H1 (cell line): ENCODE results near the gene OMP. TPM values are rescaled to one million over a fixed set of nuclear protein-coding genes. Genes with fewer than 3 reads are reported as not detected.

Experiments used
- CTCF ChIA-PET: fragments of 300-600 bp; sonication (Branson Sonifier 250); formaldehyde crosslinking; loops from one replicate; lab custom pipeline; 2021; ENCODE audit not compliant: partially characterized antibody; lab: Charles Lee
- POLR2A ChIA-PET: fragments of 300-600 bp; sonication (Branson Sonifier 250); formaldehyde crosslinking; loops from one replicate; lab custom pipeline; 2021; ENCODE audit warnings: inconsistent platforms; ENCODE audit not compliant: partially characterized antibody; lab: Charles Lee
- DNase-seq, 2 experiments: peaks; one replicate each; pipeline versions ENCODE4 v3.0.0 to v3.0.0-alpha.2; 2010 to 2022; ENCODE audit warnings: low spot score in 2 of 2, low read depth in 1 of 2, mixed read lengths in 1 of 2
- FAIRE-seq: peaks from 2 replicates; lab custom pipeline; 2011; peaks lifted over from hg19 to GRCh38; lab: Jason Lieb, UNC
- H2AFZ ChIP-seq: 2 replicates; pipeline ENCODE4 v1.8.1; 2012; ENCODE audit warnings: low read length, inconsistent platforms
- H2AK5ac ChIP-seq: 2 replicates; pipeline ENCODE4 v1.6.1; 2013; ENCODE audit warnings: low read depth, low read length
- H2BK120ac ChIP-seq: replicated peaks from 2 replicates; pipeline ENCODE3; 2013; ENCODE audit warnings: low read depth, low read length, inconsistent platforms
- H2BK12ac ChIP-seq: 2 replicates; pipeline ENCODE4 v1.6.1; 2013; ENCODE audit warnings: low read depth, low read length
- H2BK15ac ChIP-seq: 2 replicates; pipeline ENCODE4 v1.6.1; 2013; ENCODE audit warnings: low read length
- H2BK20ac ChIP-seq: 2 replicates; pipeline ENCODE4 v1.6.1; 2013; ENCODE audit warnings: low read length
- H2BK5ac ChIP-seq: 2 replicates; pipeline ENCODE4 v1.6.1; 2013; ENCODE audit warnings: low read depth, low read length
- H3K14ac ChIP-seq: 2 replicates; pipeline ENCODE4 v1.6.1; 2013; ENCODE audit warnings: inconsistent platforms; ENCODE audit not compliant: insufficient read length
- H3K18ac ChIP-seq: 2 replicates; pipeline ENCODE4 v1.6.1; 2013; ENCODE audit warnings: low read length; ENCODE audit errors: extremely low read depth
- H3K23ac ChIP-seq: 2 replicates; pipeline ENCODE4 v1.6.1; 2013; ENCODE audit warnings: inconsistent platforms; ENCODE audit not compliant: insufficient read length
- H3K23me2 ChIP-seq: 2 replicates; pipeline ENCODE4 v1.6.1; 2013; ENCODE audit warnings: low read depth, low read length
- H3K27ac ChIP-seq: 2 replicates; pipeline ENCODE4 v1.6.1; 2011; ENCODE audit warnings: low read depth, low read length, inconsistent platforms
- H3K27me3 ChIP-seq, 4 experiments: replicated peaks in 1 of 4; 1 replicate in 1 of 4; 2 replicates in 3 of 4; pipeline versions ENCODE4 v1.6.1 to v1.8.1; 2011 to 2013; ENCODE audit warnings: low read length in 3 of 4, mild to moderate bottlenecking in 3 of 4, inconsistent platforms in 2 of 4, mixed read lengths in 2 of 4, moderate library complexity in 1 of 4; ENCODE audit not compliant: control insufficient read depth in 3 of 4, insufficient read depth in 3 of 4; ENCODE audit errors: extremely low read depth in 1 of 4
- H3K36me3 ChIP-seq, 4 experiments: 2 replicates each; pipeline versions ENCODE4 v1.6.1 to v1.8.1; 2011 to 2013; ENCODE audit warnings: mild to moderate bottlenecking in 4 of 4, low read length in 3 of 4, moderate library complexity in 2 of 4, control low read depth in 1 of 4, inconsistent platforms in 1 of 4; ENCODE audit not compliant: insufficient read depth in 4 of 4, control insufficient read depth in 2 of 4
- H3K4ac ChIP-seq: replicated peaks from 2 replicates; pipeline ENCODE3; 2013; ENCODE audit warnings: low read length, low read depth, mixed read lengths, inconsistent platforms; ENCODE audit not compliant: insufficient read length
- H3K4me1 ChIP-seq, 4 experiments: replicated peaks in 1 of 4; 1 replicate in 1 of 4; 2 replicates in 3 of 4; pipeline versions ENCODE4 v1.6.1 to v1.8.1; 2011 to 2013; ENCODE audit warnings: low read length in 3 of 4, inconsistent platforms in 2 of 4, mixed read lengths in 1 of 4; ENCODE audit not compliant: insufficient read depth in 4 of 4, control insufficient read depth in 3 of 4
- H3K4me2 ChIP-seq, 2 experiments: 2 replicates each; pipeline versions ENCODE4 v1.6.1 to v1.8.1; 2011 to 2013; ENCODE audit warnings: low read depth in 2 of 2, low read length in 2 of 2, control low read depth in 1 of 2, inconsistent platforms in 1 of 2, mild to moderate bottlenecking in 1 of 2; ENCODE audit not compliant: insufficient read depth in 1 of 2
- H3K4me3 ChIP-seq, 4 experiments: fragments of 200-600, 300-600 bp in 1 of 4; sonication (generic), shearing (Covaris generic), sonication (Bioruptor Twin) in 1 of 4; 2 replicates each; pipeline versions ENCODE4 v1.5.1 to v1.8.1; 2011 to 2016; ENCODE audit warnings: low read length in 4 of 4, low read depth in 3 of 4, control low read depth in 2 of 4, inconsistent platforms in 2 of 4, mild to moderate bottlenecking in 2 of 4, mixed read lengths in 1 of 4, moderate library complexity in 1 of 4; ENCODE audit not compliant: insufficient read depth in 2 of 4; ENCODE audit errors: extremely low read depth in 1 of 4
- H3K56ac ChIP-seq: replicated peaks from 2 replicates; pipeline ENCODE3; 2013; ENCODE audit warnings: low read depth, mild to moderate bottlenecking, mixed read lengths, low read length, inconsistent platforms; ENCODE audit not compliant: insufficient read length
- H3K79me1 ChIP-seq: 2 replicates; pipeline ENCODE4 v1.6.1; 2013; ENCODE audit warnings: low read depth, low read length, control low read depth
- H3K79me2 ChIP-seq, 2 experiments: 2 replicates each; pipeline versions ENCODE4 v1.6.1 to v1.8.1; 2012 to 2013; ENCODE audit warnings: low read length in 2 of 2, mild to moderate bottlenecking in 2 of 2, inconsistent platforms in 1 of 2; ENCODE audit not compliant: insufficient read depth in 2 of 2, control insufficient read depth in 1 of 2
- H3K9ac ChIP-seq, 4 experiments: replicated peaks in 1 of 4; 1 replicate in 1 of 4; 2 replicates in 3 of 4; pipeline versions ENCODE4 v1.6.1 to v1.8.1; 2011 to 2013; ENCODE audit warnings: low read depth in 3 of 4, low read length in 3 of 4, control low read depth in 2 of 4, mild to moderate bottlenecking in 2 of 4, moderate library complexity in 2 of 4, inconsistent platforms in 1 of 4; ENCODE audit errors: extremely low read depth in 1 of 4
- H3K9me3 ChIP-seq, 2 experiments: 2 replicates each; pipeline versions ENCODE4 v1.6.1 to v1.8.1; 2012 to 2013; ENCODE audit warnings: mild to moderate bottlenecking in 2 of 2, moderate library complexity in 2 of 2, control low read depth in 1 of 2, inconsistent platforms in 1 of 2, low read depth in 1 of 2, low read length in 1 of 2, mixed read lengths in 1 of 2; ENCODE audit not compliant: insufficient read depth in 2 of 2
- H4K20me1 ChIP-seq, 2 experiments: replicated peaks in 1 of 2; 2 replicates each; pipeline versions ENCODE3 to v1.8.1; 2011 to 2013; ENCODE audit warnings: inconsistent platforms in 2 of 2, low read length in 2 of 2, mild to moderate bottlenecking in 1 of 2; ENCODE audit not compliant: insufficient read depth in 2 of 2, control insufficient read depth in 1 of 2
- H4K5ac ChIP-seq: 2 replicates; pipeline ENCODE4 v1.6.1; 2013; ENCODE audit warnings: low read length, low read depth, mixed read lengths, inconsistent platforms; ENCODE audit not compliant: insufficient read length
- H4K8ac ChIP-seq: 2 replicates; pipeline ENCODE4 v1.8.0; 2013; ENCODE audit warnings: mild to moderate bottlenecking, moderate library complexity, low read length, inconsistent platforms; ENCODE audit not compliant: insufficient read depth; ENCODE audit errors: extremely low read depth
- H4K91ac ChIP-seq: replicated peaks from 2 replicates; pipeline ENCODE3; 2013; ENCODE audit warnings: low read length, mixed read lengths, inconsistent platforms; ENCODE audit not compliant: insufficient read length
- YY1 ChIP-seq: IDR thresholded peaks from 2 replicates; pipeline ENCODE4 v1.6.1; 2011; ENCODE audit warnings: low read depth, mild to moderate bottlenecking, low read length
- WGBS, 2 experiments: shearing (Covaris generic) in 1 of 2; methylation state at CpG; one replicate each; pipeline versions ENCODE4 v1.1.6 to v1.1.7; 2013 to 2015; ENCODE audit warnings: low lambda C conversion rate in 2 of 2, mixed read lengths in 2 of 2, inconsistent platforms in 1 of 2, low coverage in 1 of 2, missing lambda C conversion rate in 1 of 2; ENCODE audit not compliant: insufficient replicate concordance in 2 of 2, insufficient coverage in 1 of 2, insufficient read length in 1 of 2; ENCODE audit errors: extremely low coverage in 1 of 2, missing lambda C conversion rate in 1 of 2; 5-methylcytosine and 5-hydroxymethylcytosine counted together
- polyA plus RNA-seq, 7 experiments: library from polyadenylated mRNA; depleted of rRNA in 3 of 7; stranded (reverse) in 5 of 7; unstranded in 2 of 7; fragments of >200 nt in 5 of 7; fragments of 200-250 nt in 2 of 7; gene quantifications; 1 replicate in 5 of 7; 2 replicates in 1 of 7; 4 replicates in 1 of 7; pipeline versions ENCODE4 v1.2.1 to v1.2.3, GENCODE V29; 2011 to 2013; ENCODE audit warnings: missing spikeins in 2 of 7, mixed read lengths in 2 of 7
- total RNA-seq: library from RNA; stranded (reverse); fragmentation: NEBNext Ultra II Directional; extraction: Animal tissue kit (Norgen Biotek cat#: 25700); gene quantifications from 2 replicates; pipeline ENCODE4 v1.2.1, GENCODE V29; 2021

Gene OMP
- total and polyA plus RNA-seq, 2 of the 8 experiments (the other 6 are each of a cell fraction or from before 2014, with no cell fraction given), result not detected

DNA sequence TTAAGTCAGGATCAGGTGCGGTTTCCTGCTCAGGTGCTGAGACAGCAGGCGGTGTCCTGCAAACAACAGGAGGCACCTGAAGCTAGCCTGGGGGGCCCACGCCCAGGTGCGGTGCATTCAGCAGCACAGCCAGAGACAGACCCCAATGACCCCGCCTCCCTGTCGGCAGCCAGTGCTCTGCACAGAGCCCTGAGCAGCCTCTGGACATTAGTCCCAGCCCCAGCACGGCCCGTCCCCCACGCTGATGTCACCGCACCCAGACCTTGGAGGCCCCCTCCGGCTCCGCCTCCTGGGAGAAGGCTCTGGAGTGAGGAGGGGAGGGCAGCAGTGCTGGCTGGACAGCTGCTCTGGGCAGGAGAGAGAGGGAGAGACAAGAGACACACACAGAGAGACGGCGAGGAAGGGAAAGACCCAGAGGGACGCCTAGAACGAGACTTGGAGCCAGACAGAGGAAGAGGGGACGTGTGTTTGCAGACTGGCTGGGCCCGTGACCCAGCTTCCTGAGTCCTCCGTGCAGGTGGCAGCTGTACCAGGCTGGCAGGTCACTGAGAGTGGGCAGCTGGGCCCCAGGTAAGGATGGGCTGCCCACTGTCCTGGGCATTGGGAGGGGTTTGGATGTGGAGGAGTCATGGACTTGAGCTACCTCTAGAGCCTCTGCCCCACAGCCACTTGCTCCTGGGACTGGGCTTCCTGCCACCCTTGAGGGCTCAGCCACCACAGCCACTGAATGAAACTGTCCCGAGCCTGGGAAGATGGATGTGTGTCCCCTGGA is 25.5 kb downstream of the OMP start, which contains the start of gene MYO7A:
Gene MYO7A, plus strand, starts transcription at position 327 of the 772 bp plus-strand sequence. CDS start 2,389 bp downstream, outside the sequence.
- 67% methylated on average over 18 of the region's 20 CpGs; no CpG with 5 or more reads in 1 of the 2 experiments for WGBS, 2 experiments
- Histone ChIP-seq H3K79me2 (no peaks in the 10 kb centered on the region), H3K36me3 (no peaks in the 10 kb centered on the region), H4K91ac (peak within 1 kb of the TSS; percentile 45), H3K9me3 (no peaks in the 10 kb centered on the region), H3K23me2 (0 out of 2 replicates have a peak, but pooled peaks cover 6% of the 10 kb centered on the region), H2BK12ac (peak within 1 kb of the TSS; percentile 1; the same call in 1 of the 2 replicates), H3K9ac (no peak within 1 kb of the TSS), H4K8ac (peak within 1 kb of the TSS; percentile 63; the same call in 1 of the 2 replicates), H2BK20ac (no peak within 1 kb of the TSS; the same call in 1 of the 2 replicates), H3K27me3 (peaks cover 0 to 2% (median 0%) of the 10 kb centered on the region in 4 experiments; a peak in 2 of 7 replicates), H3K27ac (no peak within 1 kb of the TSS), H3K4me1 (peaks cover 4 to 15% (median 9%) of the 10 kb centered on the region in 4 experiments), H2AK5ac (no peak within 1 kb of the TSS), H2BK15ac (peak within 1 kb of the TSS; percentile 18; the same call in 1 of the 2 replicates), H2AFZ (peak within 1 kb of the TSS; percentile 93), H2BK120ac (peak within 1 kb of the TSS; percentile 19), H3K4ac (peak within 1 kb of the TSS; percentile 44), H3K4me2 (peak within 1 kb of the TSS; percentile 32 to 82), H3K56ac (peak within 1 kb of the TSS; percentile 33), H3K18ac (peak within 1 kb of the TSS; percentile 42), H2BK5ac (peak within 1 kb of the TSS; percentile 1; the same call in 1 of the 2 replicates), H4K20me1 (no peaks in the 10 kb centered on the region), H3K23ac (no peak within 1 kb of the TSS), H3K14ac (no peak within 1 kb of the TSS), H3K79me1 (no peaks in the 10 kb centered on the region)
- CTCF ChIA-PET, result interaction anchor here (0.6 to 13.9 kb wide), 43 partner anchors 12 to 491 kb away, joined by 3 to 248 read pairs (median 5); no protein-coding TSS in a partner anchor
- FAIRE-seq, result no peak
- DNase-seq, result peak in 1 of 2 experiments; percentile 70
- TF ChIP-seq YY1, result no peak
- TF ChIP-seq, all 59 proteins: peak for 0
- POLR2A ChIA-PET, result interaction anchor here (1.5 to 2.7 kb wide), 4 partner anchors 16 to 61 kb away, joined by 3 to 8 read pairs (median 5); no protein-coding TSS in a partner anchor
- H3K4me3 ChIP-seq, result peak within 1 kb of the TSS; percentile 5 to 59 (median 36); a peak in 7 of 8 replicates
- peak within 1 kb of the TSS; percentile 35 for H4K5ac ChIP-seq
